ENCODE data around the gene RNF11. TPM values are rescaled to one million over a fixed set of nuclear protein-coding genes. Genes with fewer than 3 reads are reported as not detected.
"Not testable (repeated sequence)": the region's sequence is repeated elsewhere in the genome, so short reads cannot be mapped to it uniquely, and the experiment has no call there.

RNF11 gene
- total RNA-seq, 1 donor from 2014 or later = 83.6 TPM

- H3K9me3 ChIP-seq = no peaks in the 10 kb centered on the region
Observed at GRCh38 chr1:51247022-51247421, 10.9 kb downstream of the RNF11 start.

GRCh38 chr1:51247499-51247898 is 11.4 kb downstream of the RNF11 start:
- ATAC-seq (no peak), DNase-seq (no peak)
- no peaks in the 10 kb centered on the region for H3K36me3 ChIP-seq
- no peak overlapping the region for H3K4me3 ChIP-seq
- peaks cover 17% of the 10 kb centered on the region for H3K4me1 ChIP-seq
- no peak overlapping the region for H3K27ac ChIP-seq
- H3K27me3 ChIP-seq (ENCODE audit: low read depth) = no peaks in the 10 kb centered on the region
- intact Hi-C loops (cut with DNase I) = no loop called here
- no peak for TF ChIP-seq CTCF (IDR thresholded peaks at IDR 0.05)
- no peaks in the 10 kb centered on the region for H3K9me3 ChIP-seq

More at GRCh38 chr1:51247022-51247421, 10.9 kb downstream of the RNF11 start:
- intact Hi-C loops (cut with DNase I) = no loop called here
- DNase-seq (no peak), ATAC-seq (no peak)
- no peak overlapping the region for H3K4me3 ChIP-seq
- peaks cover 17% of the 10 kb centered on the region for H3K4me1 ChIP-seq
- no peak for TF ChIP-seq CTCF (IDR thresholded peaks at IDR 0.05)
- H3K36me3 ChIP-seq = no peaks in the 10 kb centered on the region
- no peak overlapping the region for H3K27ac ChIP-seq
- H3K27me3 ChIP-seq (ENCODE audit: low read depth) = no peaks in the 10 kb centered on the region

GRCh38 chr1:51249445-51249844 is 13.4 kb downstream of the RNF11 start:
- no peak overlapping the region for H3K4me3 ChIP-seq
- no peaks in the 10 kb centered on the region for H3K36me3 ChIP-seq
- H3K27me3 ChIP-seq (ENCODE audit: low read depth) = no peaks in the 10 kb centered on the region
- H3K4me1 ChIP-seq = peaks cover 17% of the 10 kb centered on the region
- intact Hi-C loops (cut with DNase I) = no loop called here
- no peak overlapping the region for H3K27ac ChIP-seq
- H3K9me3 ChIP-seq = no peaks in the 10 kb centered on the region
- ATAC-seq (no peak), DNase-seq (no peak)
- TF ChIP-seq CTCF (IDR thresholded peaks at IDR 0.05) = no peak

GRCh38 chr1:51250729-51251128 is 14.7 kb downstream of the RNF11 start:
- peaks cover 17% of the 10 kb centered on the region for H3K4me1 ChIP-seq
- H3K36me3 ChIP-seq; H3K4me3 ChIP-seq; H3K27me3 ChIP-seq (ENCODE audit: low read depth); intact Hi-C loops (cut with DNase I); DNase-seq; H3K9me3 ChIP-seq; H3K27ac ChIP-seq; ATAC-seq: not testable (repeated sequence)

- not testable (repeated sequence) for H3K9me3 ChIP-seq
Observed at GRCh38 chr1:51251165-51251564, 15.1 kb downstream of the RNF11 start.

GRCh38 chr1:51252366-51252765 is 16.3 kb downstream of the RNF11 start:
- no peaks in the 10 kb centered on the region for H3K9me3 ChIP-seq
- no peaks in the 10 kb centered on the region for H3K27me3 ChIP-seq (ENCODE audit: low read depth)
- ATAC-seq = no peak
- H3K4me1 ChIP-seq = peaks cover 4% of the 10 kb centered on the region
- intact Hi-C loops (cut with DNase I) = no loop called here
- no peak overlapping the region for H3K27ac ChIP-seq
- no peak overlapping the region for H3K4me3 ChIP-seq
- no peaks in the 10 kb centered on the region for H3K36me3 ChIP-seq
- DNase-seq = no peak
- no peak for TF ChIP-seq CTCF (IDR thresholded peaks at IDR 0.05)

More at GRCh38 chr1:51251165-51251564, 15.1 kb downstream of the RNF11 start:
- DNase-seq; H3K4me3 ChIP-seq; H3K27ac ChIP-seq; intact Hi-C loops (cut with DNase I); H3K27me3 ChIP-seq (ENCODE audit: low read depth); ATAC-seq; H3K36me3 ChIP-seq: not testable (repeated sequence)
- peaks cover 16% of the 10 kb centered on the region for H3K4me1 ChIP-seq

GRCh38 chr1:51253691-51254090 is 17.6 kb downstream of the RNF11 start:
- no peak for ATAC-seq
- H3K4me1 ChIP-seq = peaks cover 2% of the 10 kb centered on the region
- no peak for TF ChIP-seq CTCF (IDR thresholded peaks at IDR 0.05)
- H3K27me3 ChIP-seq (ENCODE audit: low read depth) = no peaks in the 10 kb centered on the region
- H3K27ac ChIP-seq = no peak overlapping the region
- no peaks in the 10 kb centered on the region for H3K9me3 ChIP-seq
- intact Hi-C loops (cut with DNase I) = no loop called here
- H3K36me3 ChIP-seq = no peaks in the 10 kb centered on the region
- no peak overlapping the region for H3K4me3 ChIP-seq
- DNase-seq = no peak

Data from lower lobe of right lung (tissue), 2 donors.